ENCODE results near the gene PTPN9.
"Not testable (repeated sequence)": the region's sequence is repeated elsewhere in the genome, so short reads cannot be mapped to it uniquely, and the experiment has no call there.

The PTPN9 gene

DNA sequence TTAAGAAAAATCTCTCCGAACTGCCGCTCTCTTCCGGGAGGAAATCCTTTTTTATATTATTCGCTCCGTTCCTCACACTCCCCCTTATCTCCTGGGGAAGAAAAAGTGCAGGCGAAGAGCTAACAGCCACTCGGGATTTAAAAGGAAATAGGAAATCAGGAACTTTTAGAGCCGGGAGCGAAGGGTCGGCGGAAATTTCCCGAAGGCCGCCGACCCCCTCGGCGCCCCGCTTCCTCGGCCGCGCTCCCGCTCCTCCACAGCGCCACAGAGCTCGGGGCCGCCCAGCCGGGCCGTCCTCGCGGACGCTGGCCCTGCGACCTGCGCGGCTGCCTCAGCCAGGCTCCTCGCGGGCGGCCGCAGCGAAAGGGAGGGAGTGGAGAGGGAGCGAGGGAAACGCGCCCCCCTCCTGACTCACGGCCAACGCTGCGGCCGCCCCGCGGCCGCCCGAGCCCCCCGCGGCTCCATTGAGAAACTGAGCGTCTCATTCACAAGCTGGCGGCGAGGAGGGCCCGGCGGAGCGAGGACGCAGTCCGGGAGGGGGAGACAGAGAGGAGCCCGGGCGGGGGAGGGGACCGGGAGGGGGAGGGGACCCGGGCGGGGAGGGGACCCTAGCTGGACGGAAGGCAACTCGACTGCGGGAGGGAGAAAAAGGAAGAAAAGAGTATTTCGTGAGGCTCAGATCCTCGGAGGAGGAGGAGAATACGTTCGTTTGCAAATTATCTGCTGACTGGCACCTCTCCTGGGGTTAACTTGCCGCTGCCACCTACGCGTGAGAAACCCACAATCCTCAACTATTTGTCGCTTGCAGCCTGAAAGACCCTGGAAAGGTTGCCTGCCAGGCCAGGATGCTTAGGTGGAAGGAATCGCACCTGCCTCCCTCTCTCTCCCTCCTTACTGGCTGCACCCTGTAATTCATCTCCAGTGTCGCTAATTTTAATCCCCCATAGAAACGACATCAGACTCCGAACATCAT lies at the start of gene PTPN9:
TSS of gene PTPN9 (minus strand) at position 368 of the 973 bp plus-strand sequence. CDS start 539 bp downstream, outside the sequence.
- no peak for FAIRE-seq

- FAIRE-seq = no peak
Observed at GRCh38 chr15:75625542-75626347, 46.6 kb upstream of the PTPN9 start, which contains the start of gene SNUPN. TSS of gene SNUPN (minus strand) at chr15:75625725. CDS start at chr15:75621051, 4,674 bp downstream.

- no peak for FAIRE-seq
Observed at GRCh38 chr15:75622505-75622904, 43.4 kb upstream of the PTPN9 start.

GRCh38 chr15:75620841-75621391 lies 41.8 kb upstream of the PTPN9 start:
- no peak for FAIRE-seq

- no peak for FAIRE-seq
Observed at GRCh38 chr15:75620058-75620820, 41.1 kb upstream of the PTPN9 start.

- no peak for FAIRE-seq
Observed at GRCh38 chr15:75616766-75617165, 37.7 kb upstream of the PTPN9 start.

DNA sequence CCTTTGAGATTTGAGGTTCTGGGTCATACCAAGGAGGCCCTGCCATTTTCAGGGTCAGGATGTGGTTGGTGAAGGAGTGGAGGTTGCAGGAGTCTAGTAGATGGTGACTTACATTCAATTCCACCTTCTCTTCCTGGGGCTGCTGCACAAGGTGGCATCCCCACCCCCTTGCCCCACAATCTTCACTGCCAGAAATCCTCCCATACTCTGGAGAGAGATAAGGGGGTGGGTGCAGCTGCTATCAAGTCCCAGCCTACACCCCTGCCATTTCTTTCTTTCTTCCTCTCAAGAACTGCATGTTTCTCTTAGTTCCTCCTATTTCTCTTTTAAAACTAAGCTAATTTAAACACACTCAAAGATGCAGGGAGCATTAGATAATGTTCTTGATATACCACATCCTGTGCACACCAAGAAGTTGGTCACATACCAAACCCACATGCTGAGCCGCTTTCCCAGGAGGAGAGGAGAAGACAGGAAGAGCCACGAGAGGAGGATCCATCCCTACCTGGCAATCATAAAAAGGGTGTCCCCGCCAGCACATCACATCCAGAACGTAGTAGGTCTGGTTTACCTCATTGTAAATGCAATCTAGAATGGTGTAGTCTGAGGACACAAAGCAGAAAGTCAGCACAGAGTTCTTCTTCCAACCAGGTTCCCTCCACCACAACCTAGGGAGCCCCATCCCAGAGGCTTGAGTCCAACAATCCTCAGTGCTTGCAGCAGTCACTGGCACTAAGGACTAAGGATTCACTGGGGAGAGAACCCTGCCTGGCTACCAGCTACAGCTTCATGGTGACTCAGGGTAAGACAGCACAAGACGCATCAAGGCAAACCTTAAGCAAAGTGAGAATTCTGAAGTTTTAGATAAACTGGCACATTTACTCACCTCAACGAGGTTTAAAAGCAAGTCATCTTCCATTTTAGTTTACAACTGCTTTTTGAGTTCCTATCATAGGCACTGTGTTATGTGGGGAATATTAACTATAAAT lies 27.9 kb upstream of the PTPN9 start:
- FAIRE-seq = no peak

DNA sequence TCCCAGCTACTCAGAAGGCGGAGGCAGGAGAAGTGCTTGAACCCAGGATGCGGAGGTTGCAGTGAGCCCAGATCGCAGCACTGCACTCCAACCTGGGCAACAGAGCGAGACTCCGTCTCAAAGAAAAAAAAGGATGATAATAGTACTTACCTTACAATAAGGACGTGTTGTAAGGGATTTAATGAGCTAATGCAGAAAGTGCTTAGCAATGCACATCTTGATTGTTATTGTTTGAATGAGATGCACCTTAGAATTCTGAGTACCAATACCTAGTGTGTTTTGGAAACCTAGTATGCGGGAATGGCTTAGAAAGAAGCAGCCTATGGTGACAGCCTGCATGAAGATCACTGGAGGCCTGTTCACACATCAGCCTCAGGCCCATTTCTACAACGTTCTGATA lies 26.9 kb upstream of the PTPN9 start:
- FAIRE-seq = no peak

GRCh38 chr15:75599401-75599800 lies 20.3 kb upstream of the PTPN9 start:
- no peak for FAIRE-seq

GRCh38 chr15:75598361-75598760 lies 19.2 kb upstream of the PTPN9 start:
- FAIRE-seq = no peak

DNA sequence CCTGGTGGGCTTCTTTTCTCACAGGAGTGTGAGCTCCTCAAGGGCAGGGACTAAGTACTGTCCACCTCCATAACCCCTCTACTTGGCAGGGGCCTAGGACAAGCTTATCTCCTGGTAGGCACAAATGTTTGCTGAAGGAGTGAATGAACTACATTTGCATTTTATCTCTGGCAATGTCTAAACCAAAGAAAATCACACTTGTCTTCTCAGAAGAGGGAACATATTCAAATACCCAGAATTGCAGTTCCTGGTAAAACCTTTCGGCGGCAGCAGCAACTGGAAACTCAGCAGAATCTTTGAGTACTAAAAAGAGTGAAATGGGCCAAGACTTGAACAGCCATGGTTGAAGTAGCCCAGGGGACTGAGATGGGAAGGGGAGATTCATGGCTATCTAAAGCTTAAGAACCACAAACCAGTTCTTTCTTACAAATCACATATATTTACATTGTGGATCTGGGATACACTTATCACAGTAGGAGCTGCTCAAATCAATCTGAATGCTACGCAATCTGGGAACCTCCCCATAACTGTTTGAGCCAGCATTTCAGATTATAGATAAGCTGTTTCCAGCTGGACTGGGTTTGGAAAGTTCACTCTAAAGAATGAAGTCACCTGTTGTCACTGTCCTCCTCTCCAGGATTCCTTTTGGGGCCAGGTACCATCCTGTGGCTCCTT lies 18.7 kb upstream of the PTPN9 start:
- FAIRE-seq = no peak

- no peak for FAIRE-seq
Observed at GRCh38 chr15:75596703-75597345, 17.7 kb upstream of the PTPN9 start.

GRCh38 chr15:75594276-75594675 lies 15.2 kb upstream of the PTPN9 start:
- FAIRE-seq = no peak

GRCh38 chr15:75591655-75592364 lies 12.7 kb upstream of the PTPN9 start:
- no peak for FAIRE-seq

GRCh38 chr15:75590239-75590638 lies 11.1 kb upstream of the PTPN9 start:
- FAIRE-seq = no peak

GRCh38 chr15:75589071-75589470 lies 10.0 kb upstream of the PTPN9 start:
- FAIRE-seq = no peak

DNA sequence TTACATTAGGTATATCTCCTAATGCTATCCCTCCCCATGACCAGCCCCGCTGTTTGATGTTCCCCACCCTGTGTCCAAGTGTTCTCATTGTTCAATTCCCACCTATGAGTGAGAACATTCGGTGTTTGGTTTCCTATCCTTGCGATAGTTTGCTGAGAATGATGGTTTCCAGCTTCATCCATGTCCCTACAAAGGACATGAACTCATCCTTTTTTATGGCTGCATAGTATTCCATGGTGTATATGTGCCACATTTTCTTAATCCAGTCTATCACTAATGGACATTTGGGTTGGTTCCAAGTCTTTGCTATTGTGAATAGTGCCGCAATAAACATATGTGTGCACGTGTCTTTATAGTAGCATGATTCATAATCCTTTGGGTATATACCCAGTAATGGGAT lies 7.3 kb upstream of the PTPN9 start:
- FAIRE-seq = not testable (repeated sequence)

- no peak for FAIRE-seq
Observed at GRCh38 chr15:75584121-75584520, 5.0 kb upstream of the PTPN9 start.

DNA sequence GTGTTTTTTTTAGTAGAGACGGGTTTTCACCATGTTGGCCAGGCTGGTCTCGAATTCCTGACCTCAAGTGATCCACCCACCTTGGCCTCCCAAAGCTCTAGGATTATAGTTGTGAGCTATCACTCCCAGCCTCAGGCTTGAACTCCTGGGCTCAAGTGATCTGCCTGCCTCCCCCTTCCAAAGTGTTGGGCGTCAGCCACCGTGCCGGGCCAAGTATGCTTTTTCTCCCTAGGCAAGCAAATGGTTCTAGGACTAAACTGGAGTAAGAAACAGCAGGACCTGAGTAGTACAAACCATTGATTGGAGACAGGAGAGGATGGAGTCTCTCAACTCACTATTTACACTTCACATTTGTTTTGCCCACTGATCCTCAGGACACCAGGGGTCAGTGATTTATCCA lies 4.6 kb upstream of the PTPN9 start:
- no peak for FAIRE-seq
